OCI-LY1 (cell line): Measurements from ENCODE around the gene RHBDL1.

ENCODE experiments used
- EZH2 ChIP-seq: fragments of 200-600 bp; sonication (generic), shearing (Covaris generic); IDR thresholded peaks from 2 replicates; pipeline ENCODE4 v1.8.0; 2017; ENCODE audit warnings: borderline replicate concordance, mixed run types, mild to moderate bottlenecking, antibody characterized with exemption, low read length, moderate library complexity, mixed read lengths
- TF ChIP-seq, protein P1 (sequence below): fragments of 200-600 bp; sonication (generic), shearing (Covaris generic); IDR thresholded peaks from 2 replicates; pipeline ENCODE4 v1.5.1; 2017; ENCODE audit warnings: mild to moderate bottlenecking, antibody characterized with exemption, low read length, moderate library complexity, mixed read lengths

DNA sequence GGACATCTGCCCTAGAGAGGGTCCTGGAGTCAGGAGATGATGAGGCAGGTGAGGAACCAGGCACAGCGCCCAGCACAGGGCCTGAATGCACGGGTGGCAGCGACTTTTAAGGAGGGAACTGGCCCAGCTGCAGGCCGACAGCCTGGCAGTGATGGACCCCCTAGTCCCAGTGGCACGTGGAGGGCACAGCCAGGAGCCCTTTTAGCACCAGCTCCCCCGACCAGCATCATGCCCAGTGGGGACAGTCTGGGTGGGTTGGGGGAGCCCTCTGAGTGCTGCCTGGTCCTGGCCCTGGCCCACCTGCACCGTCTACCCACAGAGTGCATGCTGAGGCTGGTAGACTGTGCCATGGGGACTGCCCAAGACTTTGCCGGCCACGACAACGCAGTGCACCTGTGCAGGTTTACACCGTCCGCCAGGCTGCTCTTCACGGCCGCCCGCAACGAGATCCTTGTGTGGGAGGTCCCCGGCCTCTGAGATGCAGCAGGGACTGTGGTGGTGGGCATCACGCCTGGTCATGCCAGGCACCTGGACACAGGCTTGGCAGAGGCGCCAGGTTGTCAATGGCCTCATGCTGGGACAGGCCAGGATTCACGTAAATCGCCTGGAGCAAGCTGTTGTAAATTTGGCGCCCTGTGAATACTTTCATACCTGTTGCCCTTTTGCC lies 8.2 kb upstream of the RHBDL1 start:
- TF ChIP-seq, protein P1, sequence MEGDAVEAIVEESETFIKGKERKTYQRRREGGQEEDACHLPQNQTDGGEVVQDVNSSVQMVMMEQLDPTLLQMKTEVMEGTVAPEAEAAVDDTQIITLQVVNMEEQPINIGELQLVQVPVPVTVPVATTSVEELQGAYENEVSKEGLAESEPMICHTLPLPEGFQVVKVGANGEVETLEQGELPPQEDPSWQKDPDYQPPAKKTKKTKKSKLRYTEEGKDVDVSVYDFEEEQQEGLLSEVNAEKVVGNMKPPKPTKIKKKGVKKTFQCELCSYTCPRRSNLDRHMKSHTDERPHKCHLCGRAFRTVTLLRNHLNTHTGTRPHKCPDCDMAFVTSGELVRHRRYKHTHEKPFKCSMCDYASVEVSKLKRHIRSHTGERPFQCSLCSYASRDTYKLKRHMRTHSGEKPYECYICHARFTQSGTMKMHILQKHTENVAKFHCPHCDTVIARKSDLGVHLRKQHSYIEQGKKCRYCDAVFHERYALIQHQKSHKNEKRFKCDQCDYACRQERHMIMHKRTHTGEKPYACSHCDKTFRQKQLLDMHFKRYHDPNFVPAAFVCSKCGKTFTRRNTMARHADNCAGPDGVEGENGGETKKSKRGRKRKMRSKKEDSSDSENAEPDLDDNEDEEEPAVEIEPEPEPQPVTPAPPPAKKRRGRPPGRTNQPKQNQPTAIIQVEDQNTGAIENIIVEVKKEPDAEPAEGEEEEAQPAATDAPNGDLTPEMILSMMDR: no peak
- TF ChIP-seq EZH2: no peak
